Gastrocnemius medialis (tissue), 4 donors: ENCODE results near the gene STPG3.

Experiments used
- CTCF ChIP-seq, 5 experiments: fragments of 450-650 bp in 3 of 5; fragments of 200-600 bp in 2 of 5; sonication (generic) in 2 of 5; IDR thresholded peaks in 4 of 5; conservative IDR thresholded peaks in 1 of 5; 1 replicate in 4 of 5; 2 replicates in 1 of 5; pipeline ENCODE4 v1.5.1; 2016 to 2019; ENCODE audit warnings: antibody characterized with exemption in 5 of 5, mild to moderate bottlenecking in 3 of 5, moderate library complexity in 3 of 5
- POLR2A ChIP-seq, 2 donors: fragments of 450-650 bp; IDR thresholded peaks; one replicate each; pipeline ENCODE4 v1.6.1; 2017; ENCODE audit warnings: antibody characterized with exemption in 2 of 2, mild to moderate bottlenecking in 2 of 2, moderate library complexity in 2 of 2

GRCh38 chr9:137232101-137232500 lies 19.0 kb upstream of the STPG3 start:
- TF ChIP-seq CTCF (IDR thresholded peaks at IDR 0.05 in 4 of 5, conservative IDR thresholded peaks at IDR 0.05 in 1 of 5) (no peak), POLR2A (IDR thresholded peaks at IDR 0.05) (no peak)
